AG20443 (cell line): ENCODE measurements around the gene PHLPP1.

Experiments
- DNase-seq: peaks from one replicate; pipeline ENCODE4 v3.0.0; 2012; ENCODE audit warnings: low spot score, mixed read lengths

The PHLPP1 gene

DNA sequence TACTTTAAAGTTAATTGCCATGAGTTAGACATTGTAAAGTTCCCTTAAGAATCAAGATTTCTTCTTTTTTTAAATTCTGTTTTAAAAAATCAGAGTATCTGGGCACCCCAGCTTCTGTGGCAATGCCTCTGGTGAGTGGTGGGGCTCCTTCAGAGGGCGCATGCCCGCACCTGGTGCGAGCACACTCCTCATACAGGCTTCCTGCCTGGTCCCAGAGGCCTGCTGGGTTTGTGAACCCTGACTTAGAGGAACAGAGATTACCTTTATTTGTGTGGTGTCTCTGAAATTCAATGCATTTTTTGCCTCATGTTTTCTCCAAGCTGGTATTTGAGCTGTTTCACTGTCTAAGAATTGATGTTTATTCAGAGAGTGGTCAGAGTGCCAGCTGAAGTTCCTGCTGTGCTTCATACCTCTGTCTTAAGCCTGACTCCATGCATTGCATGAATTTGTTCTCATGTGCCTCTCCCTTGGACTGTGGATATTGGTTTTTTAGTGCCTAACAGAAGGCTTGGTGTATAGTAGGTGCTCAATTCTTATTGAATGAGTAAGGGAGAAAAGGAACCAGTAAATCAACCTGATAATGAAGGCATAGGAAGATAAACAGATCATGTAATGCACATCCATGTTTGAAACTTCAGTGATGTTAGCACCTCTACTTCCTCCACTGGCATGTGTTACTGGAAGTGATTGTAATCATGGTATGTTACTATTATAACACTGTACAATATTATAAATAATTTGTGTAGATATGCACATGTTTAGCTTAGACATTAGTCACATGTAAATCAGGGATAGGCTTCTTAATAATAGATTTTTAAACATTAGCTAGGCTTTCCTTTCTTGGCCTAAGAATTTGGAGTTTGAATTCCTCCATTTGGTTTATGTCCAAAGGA lies 29.0 kb downstream of the PHLPP1 start:
- DNase-seq: peak; percentile 30

- no peak for DNase-seq
Measured at GRCh38 chr18:62745089-62745751, 29.9 kb downstream of the PHLPP1 start.

DNA sequence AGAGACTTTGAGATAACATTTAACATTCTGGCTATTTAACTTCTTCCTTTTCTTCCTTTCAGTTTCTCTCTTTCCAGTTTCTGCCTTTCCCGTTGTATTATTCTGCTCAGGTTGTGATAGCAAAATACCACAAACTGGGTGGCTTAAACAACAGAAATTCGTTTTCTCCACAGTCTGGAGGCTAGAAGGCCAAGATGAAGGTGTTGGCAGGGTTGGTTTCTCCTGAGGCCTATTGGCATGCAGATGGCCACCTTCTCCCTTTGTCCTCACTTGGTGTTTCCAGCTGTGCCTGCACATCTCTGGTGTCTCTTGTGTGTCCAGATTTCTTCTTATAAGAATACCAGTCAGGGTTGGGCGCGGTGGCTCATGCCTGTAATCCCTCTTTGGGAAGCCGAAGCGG lies 34.0 kb downstream of the PHLPP1 start:
- DNase-seq: no peak

DNA sequence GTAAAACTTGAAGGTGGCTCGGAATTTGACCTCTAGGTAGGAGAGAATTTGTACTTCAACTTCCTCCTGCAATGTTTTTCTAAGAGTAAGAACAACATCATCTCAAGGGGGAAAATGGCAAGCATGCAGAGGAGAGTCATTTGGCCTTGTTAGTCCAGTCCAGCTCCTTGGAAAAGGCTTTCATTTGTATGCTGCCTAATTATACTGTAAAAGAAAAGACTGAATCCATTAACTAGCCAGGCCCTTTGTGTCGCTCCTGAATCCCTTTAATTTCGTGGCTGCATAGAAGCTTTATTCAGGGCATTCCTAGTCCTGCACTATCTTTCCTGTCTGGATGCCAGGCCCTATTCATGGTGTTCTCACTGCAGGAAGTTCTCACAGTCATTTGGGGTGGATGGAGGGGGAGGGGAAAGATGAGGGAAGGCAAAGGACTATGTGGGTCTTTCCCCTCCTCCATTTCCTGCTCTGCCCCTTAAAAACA lies 36.0 kb downstream of the PHLPP1 start:
- no peak for DNase-seq

- DNase-seq: no peak
Measured at GRCh38 chr18:62751977-62752376, 36.6 kb downstream of the PHLPP1 start.

GRCh38 chr18:62754026-62754425 lies 38.7 kb downstream of the PHLPP1 start:
- DNase-seq: no peak

GRCh38 chr18:62755454-62755853 lies 40.1 kb downstream of the PHLPP1 start:
- no peak for DNase-seq

DNA sequence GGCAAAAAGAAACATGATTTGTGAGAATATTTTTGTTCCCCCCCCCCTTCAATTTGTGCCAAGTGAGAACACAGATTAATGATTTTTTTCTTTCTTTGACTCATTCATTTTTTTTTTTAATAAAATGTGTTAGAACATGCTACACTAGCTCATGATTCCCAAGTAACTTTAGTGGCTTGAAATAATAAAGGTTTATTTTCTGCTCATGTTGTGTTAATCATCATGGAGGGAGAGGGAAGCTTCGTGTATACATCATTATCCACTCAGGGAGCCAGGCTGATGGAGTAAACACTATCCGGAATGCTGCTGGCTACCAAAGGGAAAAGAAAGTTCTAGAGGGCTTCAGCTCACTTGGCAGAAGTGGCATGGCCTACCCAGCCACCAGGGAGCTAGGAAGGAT lies 40.6 kb downstream of the PHLPP1 start:
- no peak for DNase-seq

DNA sequence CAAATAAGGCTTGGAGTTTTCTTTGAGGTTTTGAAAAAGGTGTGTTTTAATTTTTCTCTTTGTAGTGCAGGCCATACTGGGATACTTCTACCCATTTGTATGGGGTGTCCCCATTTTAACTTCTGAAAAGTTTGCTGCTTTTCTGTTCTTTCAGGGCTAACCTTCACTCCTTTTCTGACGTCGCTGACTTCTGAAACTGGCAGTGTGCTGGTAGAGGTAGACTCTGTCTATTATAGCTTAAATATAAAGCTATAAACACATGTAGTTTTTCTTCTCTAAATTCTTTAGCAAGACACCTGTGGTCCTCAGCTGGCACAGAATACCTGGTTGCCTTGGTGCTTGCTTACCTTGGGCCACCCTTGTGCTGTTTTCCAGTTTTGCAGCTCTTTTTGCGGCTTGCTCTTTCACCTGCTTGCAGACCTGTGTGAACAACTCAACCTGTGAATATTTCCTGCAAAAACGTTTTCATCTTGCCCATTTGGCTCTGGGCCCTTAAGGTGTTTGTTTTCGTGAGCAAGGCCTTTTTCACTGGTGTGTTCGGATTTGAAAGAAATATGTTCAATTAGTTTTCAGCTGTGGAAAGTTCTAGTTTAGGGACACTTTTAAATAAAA lies 42.2 kb downstream of the PHLPP1 start:
- no peak for DNase-seq

DNA sequence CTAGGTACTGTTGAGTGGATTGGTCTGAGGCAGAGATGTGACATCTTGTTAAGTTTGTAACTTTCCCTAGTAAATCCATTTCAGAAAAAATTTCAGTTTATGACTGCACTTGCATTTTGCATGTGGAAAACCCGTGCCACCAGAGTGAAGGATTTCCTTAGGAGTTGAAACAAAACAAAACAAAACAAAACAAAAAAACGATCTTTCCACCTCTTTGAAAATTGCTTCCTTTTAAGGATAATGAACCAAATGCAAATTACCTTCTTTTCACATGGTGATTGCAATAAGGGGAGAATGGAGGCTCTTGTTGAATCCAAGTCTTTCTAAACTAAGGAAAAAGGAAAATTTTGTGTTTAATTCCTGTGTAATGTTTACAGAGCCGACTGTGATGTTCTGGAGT lies 43.2 kb downstream of the PHLPP1 start:
- no peak for DNase-seq

GRCh38 chr18:62759704-62760402 lies 44.5 kb downstream of the PHLPP1 start:
- peak; percentile 27 for DNase-seq

DNA sequence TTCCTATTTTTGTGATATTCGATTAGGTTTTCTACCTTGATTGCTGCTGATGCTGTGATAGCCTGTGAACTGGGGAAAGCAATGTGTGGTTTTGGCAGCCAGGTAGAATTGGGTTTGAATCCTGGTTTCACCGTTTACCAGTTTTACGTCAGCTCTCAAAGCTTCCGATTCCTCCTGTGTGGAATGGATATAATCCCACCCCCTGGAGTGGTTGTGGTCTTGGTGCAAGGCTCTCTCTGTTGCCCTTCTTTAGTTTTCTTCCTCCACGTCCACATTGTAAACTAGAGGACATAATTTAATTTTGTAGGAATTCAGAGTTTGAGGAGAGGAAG lies 45.0 kb downstream of the PHLPP1 start:
- no peak for DNase-seq

- no peak for DNase-seq
Measured at GRCh38 chr18:62763101-62763521, 47.8 kb downstream of the PHLPP1 start.

DNA sequence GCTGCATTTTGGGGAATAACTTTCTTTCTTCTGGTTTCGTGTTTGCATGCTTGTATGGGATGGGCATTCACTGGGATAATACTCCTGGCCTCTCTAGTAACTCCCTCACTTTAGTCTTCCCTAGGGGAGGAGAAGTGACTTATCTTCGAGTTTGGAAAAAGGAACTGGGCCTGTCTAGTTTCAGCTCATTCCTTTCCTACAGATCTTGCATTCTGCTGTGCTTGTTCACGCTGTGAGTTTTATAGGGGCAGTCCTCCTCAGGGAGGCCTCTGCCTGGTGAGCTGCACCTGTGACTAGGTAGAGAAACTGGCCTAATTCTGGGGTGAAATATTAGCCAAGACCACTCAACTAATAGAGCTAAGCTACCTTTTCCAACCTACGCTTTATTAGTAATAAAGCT lies 50.9 kb downstream of the PHLPP1 start:
- no peak for DNase-seq

DNA sequence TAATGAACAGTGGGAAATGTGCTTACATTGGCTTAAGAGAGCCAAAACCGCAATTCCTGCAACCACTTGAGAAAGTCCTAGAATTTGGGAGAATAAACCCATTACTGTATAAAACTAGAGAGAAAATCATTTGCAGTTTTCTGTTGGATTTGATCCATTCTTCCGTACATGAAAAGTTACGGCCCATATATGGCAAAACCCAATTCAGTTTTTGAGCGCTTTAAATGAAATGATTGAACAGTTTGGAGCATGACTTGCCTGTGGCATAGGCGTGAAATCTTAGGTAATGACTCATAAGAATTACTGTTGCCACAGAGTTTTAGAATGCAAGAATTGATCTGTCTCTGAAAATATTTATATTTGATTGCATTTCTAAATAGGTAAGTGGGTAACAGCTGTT lies 52.0 kb downstream of the PHLPP1 start:
- DNase-seq: peak; percentile 22

DNA sequence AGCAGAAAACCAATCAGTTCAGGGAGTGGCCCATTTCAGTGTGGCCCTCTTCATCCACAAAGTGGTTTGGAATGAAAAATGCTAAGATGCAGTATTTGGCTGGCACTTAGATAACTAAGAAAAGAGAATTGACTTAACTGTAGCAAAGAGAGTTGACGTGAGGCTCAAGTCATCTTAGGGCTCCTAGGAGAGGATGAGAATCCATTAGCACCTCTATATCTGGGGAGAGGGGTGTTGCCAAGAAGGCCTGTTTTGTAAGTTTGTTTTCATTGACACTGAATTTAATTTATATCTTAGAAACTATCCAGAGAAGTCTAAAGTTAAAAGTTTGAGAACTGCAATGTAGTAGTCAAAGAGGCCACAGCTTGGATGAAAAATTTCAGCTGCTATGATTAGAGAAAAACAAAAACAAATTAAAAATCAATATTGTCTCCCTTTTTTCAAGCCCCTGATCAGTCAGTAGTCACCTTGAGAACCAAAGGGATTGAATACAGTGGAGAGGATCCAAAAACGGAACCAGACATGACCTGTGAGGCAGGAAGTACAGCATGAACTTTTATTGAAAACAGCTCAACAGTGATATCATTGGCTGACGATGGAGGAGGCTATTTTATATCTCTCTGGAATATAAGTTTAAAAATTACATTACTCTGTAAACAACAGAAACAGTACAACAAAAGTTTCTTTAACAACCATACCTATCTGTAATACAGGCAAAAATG lies 52.7 kb downstream of the PHLPP1 start:
- no peak for DNase-seq

DNA sequence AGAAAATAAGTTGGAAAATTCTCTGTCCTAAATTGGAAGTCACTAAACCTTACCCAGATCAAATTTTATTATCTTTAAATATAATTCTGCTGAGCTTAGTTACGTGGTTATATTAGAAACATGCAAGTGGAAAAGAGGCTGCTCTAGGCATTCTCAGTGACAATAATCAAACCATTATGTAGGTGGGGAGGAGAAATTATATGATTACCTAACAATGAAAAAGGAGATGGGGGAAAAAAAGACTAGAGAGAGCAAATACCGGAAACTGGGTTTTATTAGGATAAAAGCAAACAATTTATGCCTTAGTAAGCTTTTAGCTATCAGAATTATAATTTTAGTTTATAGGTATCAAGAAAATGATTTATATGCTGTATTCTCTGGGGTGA lies 53.2 kb downstream of the PHLPP1 start:
- no peak for DNase-seq

DNA sequence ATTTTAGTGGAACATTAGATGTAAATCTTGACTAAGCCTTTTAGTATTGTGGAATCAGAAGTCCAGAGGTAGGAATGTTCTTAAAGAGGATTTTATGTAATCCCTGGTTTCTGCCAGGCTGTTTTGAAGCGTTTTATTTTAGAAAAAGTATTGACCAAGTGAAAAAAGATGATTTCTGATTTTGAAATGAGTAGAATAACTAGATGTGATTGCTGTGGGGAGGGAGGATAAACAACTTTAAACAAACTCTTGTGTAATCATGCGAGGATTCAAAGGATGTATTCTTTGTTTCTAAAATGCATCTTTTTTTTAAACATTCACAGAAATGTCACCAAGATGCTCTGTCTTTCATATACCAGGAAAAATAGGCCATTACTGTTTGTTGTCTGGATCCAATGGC lies 53.9 kb downstream of the PHLPP1 start:
- no peak for DNase-seq

DNA sequence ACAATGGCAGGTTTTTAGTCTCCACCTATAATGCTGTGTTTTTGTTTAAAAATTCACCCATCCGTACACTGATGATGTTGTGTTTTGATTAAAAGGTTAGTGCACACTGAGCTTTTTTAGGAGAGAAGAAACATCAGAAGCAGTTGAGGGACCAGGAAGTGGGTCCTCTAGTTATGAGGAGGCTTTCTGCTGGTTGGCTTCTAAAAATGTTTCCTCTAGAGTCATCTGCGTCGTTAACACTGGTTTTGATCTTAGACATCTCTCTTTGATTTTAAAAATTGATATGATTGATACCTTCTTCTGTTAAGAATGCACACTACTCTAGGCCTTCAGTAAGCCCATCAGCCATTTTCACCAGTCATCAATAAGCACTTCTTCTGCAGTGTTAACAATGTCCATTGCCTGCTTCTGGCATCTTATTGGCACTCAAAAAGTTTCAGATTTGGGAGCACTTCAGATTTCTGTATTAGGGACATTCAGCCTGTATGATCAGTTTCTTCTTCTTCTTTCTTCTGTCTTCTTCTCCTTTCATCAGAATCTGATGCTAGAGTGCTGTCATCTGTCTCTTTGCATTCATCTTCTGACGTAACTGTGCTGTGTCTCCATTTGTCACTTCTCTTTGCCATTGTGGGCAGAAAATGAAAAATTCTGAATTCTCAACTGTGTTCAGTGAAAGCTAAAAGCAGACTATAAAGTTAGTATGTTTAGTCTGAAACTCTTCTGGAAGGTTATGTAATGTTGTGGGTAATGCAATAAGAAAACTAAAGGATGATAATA lies 56.3 kb downstream of the PHLPP1 start:
- DNase-seq: no peak

GRCh38 chr18:62772860-62773584 lies 57.7 kb downstream of the PHLPP1 start:
- DNase-seq: no peak
